Tibial nerve (tissue), 4 donors: Measurements from ENCODE around the gene EGFR. TPM values are rescaled to one million over a fixed set of nuclear protein-coding genes. Genes with fewer than 3 reads are reported as not detected.

Experiments used
- DNase-seq, 2 donors: peaks; one replicate each; pipeline ENCODE4 v3.0.0-alpha.2; 2019; ENCODE audit warnings: low spot score in 2 of 2
- H3K27ac ChIP-seq, 4 donors: fragments of 200-600 bp; sonication (generic) in 3 of 4; one replicate each; pipeline ENCODE4 v1.5.1; 2017 to 2019; ENCODE audit warnings: mild to moderate bottlenecking in 1 of 4
- H3K27me3 ChIP-seq, 2 donors: fragments of 200-600 bp; sonication (generic) in 1 of 2; one replicate each; pipeline versions ENCODE4 v1.5.1 to v1.6.0; 2017 to 2019
- H3K36me3 ChIP-seq, 3 donors: fragments of 200-600 bp; sonication (generic); one replicate each; pipeline ENCODE4 v1.5.1; 2018 to 2019
- H3K4me1 ChIP-seq, 4 donors: fragments of 200-600 bp; sonication (generic) in 3 of 4; one replicate each; pipeline ENCODE4 v1.5.1; 2017 to 2019
- H3K4me3 ChIP-seq, 4 donors: fragments of 200-600 bp; sonication (generic) in 3 of 4; one replicate each; pipeline ENCODE4 v1.5.1; 2017 to 2019; ENCODE audit warnings: mild to moderate bottlenecking in 1 of 4, moderate library complexity in 1 of 4
- H3K9me3 ChIP-seq, 4 donors: fragments of 200-600 bp; sonication (generic) in 3 of 4; one replicate each; pipeline ENCODE4 v1.5.1; 2017 to 2019
- EP300 ChIP-seq, 2 donors: sonication (generic); formaldehyde crosslinking; IDR thresholded peaks; one replicate each; pipeline ENCODE4 v1.6.1; 2017; ENCODE audit warnings: antibody characterized with exemption in 2 of 2, mild to moderate bottlenecking in 1 of 2
- POLR2A ChIP-seq, 2 donors: fragments of 450-650 bp; IDR thresholded peaks; one replicate each; pipeline ENCODE4 v1.6.1; 2017; ENCODE audit warnings: antibody characterized with exemption in 2 of 2, mild to moderate bottlenecking in 2 of 2, moderate library complexity in 2 of 2
- WGBS, 2 donors: methylation state at CpG; one replicate each; pipeline ENCODE4 v1.1.5; 2018; 5-methylcytosine and 5-hydroxymethylcytosine counted together
- total RNA-seq, 4 donors: library from RNA; depleted of rRNA; stranded (reverse); fragments of >200 nt; gene quantifications; one replicate each; pipeline ENCODE4 v1.1.0, GENCODE V29; 2016
- TF ChIP-seq, protein P1 (sequence below), 5 experiments: fragments of 200-600 bp in 3 of 5; fragments of 450-650 bp in 2 of 5; sonication (generic) in 3 of 5; IDR thresholded peaks; one replicate each; pipeline ENCODE4 v1.5.1; 2016 to 2019; ENCODE audit warnings: antibody characterized with exemption in 5 of 5, mild to moderate bottlenecking in 3 of 5, moderate library complexity in 2 of 5

The EGFR gene
- total RNA-seq, 4 donors from 2014 or later: 72.3 to 136 (median 127) TPM

- TF ChIP-seq POLR2A (IDR thresholded peaks at IDR 0.05) (no peak), EP300 (IDR thresholded peaks at IDR 0.05) (no peak)
- TF ChIP-seq, protein P1, sequence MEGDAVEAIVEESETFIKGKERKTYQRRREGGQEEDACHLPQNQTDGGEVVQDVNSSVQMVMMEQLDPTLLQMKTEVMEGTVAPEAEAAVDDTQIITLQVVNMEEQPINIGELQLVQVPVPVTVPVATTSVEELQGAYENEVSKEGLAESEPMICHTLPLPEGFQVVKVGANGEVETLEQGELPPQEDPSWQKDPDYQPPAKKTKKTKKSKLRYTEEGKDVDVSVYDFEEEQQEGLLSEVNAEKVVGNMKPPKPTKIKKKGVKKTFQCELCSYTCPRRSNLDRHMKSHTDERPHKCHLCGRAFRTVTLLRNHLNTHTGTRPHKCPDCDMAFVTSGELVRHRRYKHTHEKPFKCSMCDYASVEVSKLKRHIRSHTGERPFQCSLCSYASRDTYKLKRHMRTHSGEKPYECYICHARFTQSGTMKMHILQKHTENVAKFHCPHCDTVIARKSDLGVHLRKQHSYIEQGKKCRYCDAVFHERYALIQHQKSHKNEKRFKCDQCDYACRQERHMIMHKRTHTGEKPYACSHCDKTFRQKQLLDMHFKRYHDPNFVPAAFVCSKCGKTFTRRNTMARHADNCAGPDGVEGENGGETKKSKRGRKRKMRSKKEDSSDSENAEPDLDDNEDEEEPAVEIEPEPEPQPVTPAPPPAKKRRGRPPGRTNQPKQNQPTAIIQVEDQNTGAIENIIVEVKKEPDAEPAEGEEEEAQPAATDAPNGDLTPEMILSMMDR (IDR thresholded peaks at IDR 0.05): no peak
- H3K27ac ChIP-seq: peak overlapping the region in 1 of 4 donors; percentile 25
- no peak overlapping the region for H3K4me3 ChIP-seq
- peaks cover 0 to 31% (median 9%) of the 10 kb centered on the region in 4 donors for H3K4me1 ChIP-seq
- no peaks in the 10 kb centered on the region for H3K9me3 ChIP-seq
- no peaks in the 10 kb centered on the region for H3K27me3 ChIP-seq
- peaks cover 0 to 40% (median 0%) of the 10 kb centered on the region in 3 donors for H3K36me3 ChIP-seq
- 97 to 98% methylated on average over 25 of the region's 25 CpGs for WGBS, 2 donors
- DNase-seq: no peak
These were observed 154.2 kb downstream of the EGFR start for GRCh38 chr7:55172881-55173609.

GRCh38 chr7:55173671-55174070 is 154.9 kb downstream of the EGFR start:
- Histone ChIP-seq H3K27ac (peak overlapping the region in 2 of 4 donors; percentile 25 to 33), H3K36me3 (peaks cover 0 to 40% (median 0%) of the 10 kb centered on the region in 3 donors), H3K4me1 (peaks cover 0 to 37% (median 13%) of the 10 kb centered on the region in 4 donors), H3K27me3 (no peaks in the 10 kb centered on the region), H3K4me3 (no peak overlapping the region), H3K9me3 (no peaks in the 10 kb centered on the region)
- 80% methylated on average over 7 of the region's 7 CpGs for WGBS, 2 donors
- no peak for DNase-seq
- no peak for TF ChIP-seq EP300 (IDR thresholded peaks at IDR 0.05)
- no peak for TF ChIP-seq POLR2A (IDR thresholded peaks at IDR 0.05)
- TF ChIP-seq, protein P1 (IDR thresholded peaks at IDR 0.05): no peak

- DNase-seq: no peak
These were observed 155.6 kb downstream of the EGFR start for GRCh38 chr7:55174456-55174855.

DNA sequence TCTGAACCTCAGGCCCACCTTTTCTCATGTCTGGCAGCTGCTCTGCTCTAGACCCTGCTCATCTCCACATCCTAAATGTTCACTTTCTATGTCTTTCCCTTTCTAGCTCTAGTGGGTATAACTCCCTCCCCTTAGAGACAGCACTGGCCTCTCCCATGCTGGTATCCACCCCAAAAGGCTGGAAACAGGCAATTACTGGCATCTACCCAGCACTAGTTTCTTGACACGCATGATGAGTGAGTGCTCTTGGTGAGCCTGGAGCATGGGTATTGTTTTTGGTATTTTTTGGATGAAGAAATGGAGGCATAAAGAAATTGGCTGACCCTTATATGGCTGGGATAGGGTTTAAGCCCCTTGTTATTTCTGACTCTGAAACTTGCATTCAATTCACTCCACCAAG is 156.0 kb downstream of the EGFR start:
- peaks cover 0 to 49% (median 13%) of the 10 kb centered on the region in 4 donors for H3K4me1 ChIP-seq
- WGBS, 2 donors: 64 to 69% methylated on average over 1 of the region's 1 CpG
- H3K4me3 ChIP-seq: no peak overlapping the region
- no peaks in the 10 kb centered on the region for H3K9me3 ChIP-seq
- no peak for TF ChIP-seq POLR2A (IDR thresholded peaks at IDR 0.05)
- no peak for TF ChIP-seq EP300 (IDR thresholded peaks at IDR 0.05)
- TF ChIP-seq, protein P1 (IDR thresholded peaks at IDR 0.05): no peak
- DNase-seq: no peak
- peaks cover 0 to 40% (median 0%) of the 10 kb centered on the region in 3 donors for H3K36me3 ChIP-seq
- H3K27ac ChIP-seq: peak overlapping the region in 2 of 4 donors; percentile 57
- H3K27me3 ChIP-seq: no peaks in the 10 kb centered on the region

More at GRCh38 chr7:55174456-55174855, 155.6 kb downstream of the EGFR start:
- Histone ChIP-seq H3K27me3 (no peaks in the 10 kb centered on the region), H3K4me1 (peaks cover 0 to 45% (median 13%) of the 10 kb centered on the region in 4 donors), H3K9me3 (no peaks in the 10 kb centered on the region), H3K36me3 (peaks cover 0 to 40% (median 0%) of the 10 kb centered on the region in 3 donors), H3K27ac (peak overlapping the region in 2 of 4 donors; percentile 57), H3K4me3 (no peak overlapping the region)
- 84 to 85% methylated on average over 12 of the region's 12 CpGs for WGBS, 2 donors
- TF ChIP-seq EP300 (IDR thresholded peaks at IDR 0.05): no peak
- TF ChIP-seq, protein P1 (IDR thresholded peaks at IDR 0.05): no peak
- TF ChIP-seq POLR2A (IDR thresholded peaks at IDR 0.05): no peak

- Histone ChIP-seq H3K27me3 (no peaks in the 10 kb centered on the region), H3K36me3 (peaks cover 0 to 34% (median 0%) of the 10 kb centered on the region in 3 donors), H3K4me1 (peaks cover 0 to 55% (median 13%) of the 10 kb centered on the region in 4 donors), H3K27ac (peak overlapping the region; percentile 13 to 89 (median 62)), H3K4me3 (no peak overlapping the region), H3K9me3 (no peaks in the 10 kb centered on the region)
- WGBS, 2 donors: 69 to 76% methylated on average over 7 of the region's 7 CpGs
- no peak for DNase-seq
- no peak for TF ChIP-seq EP300 (IDR thresholded peaks at IDR 0.05)
- no peak for TF ChIP-seq POLR2A (IDR thresholded peaks at IDR 0.05)
- TF ChIP-seq, protein P1 (IDR thresholded peaks at IDR 0.05): no peak
These were observed 158.3 kb downstream of the EGFR start for GRCh38 chr7:55177068-55177530.
